Gastrocnemius medialis (tissue), 4 donors: ENCODE results near the gene OXNAD1. TPM values are rescaled to one million over a fixed set of nuclear protein-coding genes. Genes with fewer than 3 reads are reported as not detected.

Experiments
- ATAC-seq, 2 donors: fragments of 150-250 bp; one replicate each; pipeline ENCODE4 v1.9.1; 2016
- DNase-seq, 2 donors: peaks; one replicate each; pipeline ENCODE4 v3.0.0-alpha.2; 2019
- H3K27ac ChIP-seq, 4 donors: fragments of 200-600 bp; sonication (generic); 1 replicate in 1 of 4; 2 replicates in 3 of 4; pipeline ENCODE4 v1.5.1; 2016 to 2018; ENCODE audit warnings: mild to moderate bottlenecking in 2 of 4, moderate library complexity in 1 of 4
- H3K27me3 ChIP-seq, 3 donors: fragments of 200-600 bp; sonication (generic) in 2 of 3; 1 replicate in 1 of 3; 2 replicates in 2 of 3; pipeline versions ENCODE4 v1.5.1 to v1.6.0; 2016 to 2019; ENCODE audit warnings: mild to moderate bottlenecking in 1 of 3, moderate library complexity in 1 of 3
- H3K36me3 ChIP-seq, 2 donors: fragments of 200-600 bp; sonication (generic) in 1 of 2; one replicate each; pipeline ENCODE4 v1.5.1; 2017 to 2018
- H3K4me1 ChIP-seq, 2 donors: fragments of 200-600 bp; sonication (generic) in 1 of 2; one replicate each; pipeline ENCODE4 v1.5.1; 2016 to 2017; ENCODE audit warnings: mild to moderate bottlenecking in 2 of 2
- H3K4me3 ChIP-seq, 4 donors: fragments of 200-600 bp; sonication (generic) in 3 of 4; 1 replicate in 1 of 4; 2 replicates in 3 of 4; pipeline ENCODE4 v1.5.1; 2016 to 2019; ENCODE audit warnings: mild to moderate bottlenecking in 2 of 4
- H3K9me3 ChIP-seq, 3 donors: fragments of 200-600 bp; sonication (generic) in 2 of 3; 1 replicate in 1 of 3; 2 replicates in 2 of 3; pipeline ENCODE4 v1.5.1; 2016 to 2019
- CTCF ChIP-seq, 5 experiments: fragments of 450-650 bp in 3 of 5; fragments of 200-600 bp in 2 of 5; sonication (generic) in 2 of 5; IDR thresholded peaks in 4 of 5; conservative IDR thresholded peaks in 1 of 5; 1 replicate in 4 of 5; 2 replicates in 1 of 5; pipeline ENCODE4 v1.5.1; 2016 to 2019; ENCODE audit warnings: antibody characterized with exemption in 5 of 5, mild to moderate bottlenecking in 3 of 5, moderate library complexity in 3 of 5
- POLR2A ChIP-seq, 2 donors: fragments of 450-650 bp; IDR thresholded peaks; one replicate each; pipeline ENCODE4 v1.6.1; 2017; ENCODE audit warnings: antibody characterized with exemption in 2 of 2, mild to moderate bottlenecking in 2 of 2, moderate library complexity in 2 of 2
- in situ Hi-C, 4 donors: fragments of 200-750 bp; cut with MboI; loops; one replicate each; pipeline versions ENCODE4 v1.15.0 to v1.8.0; 2017; ENCODE audit warnings: low sequenced_read_pairs in 4 of 4
- intact Hi-C: fragments of 100-400 bp; cut with DNase I; formaldehyde crosslinking; loops from one replicate; pipeline ENCODE4 v1.15.1; 2023; ENCODE audit warnings: low total_unique reads
- total RNA-seq, 4 donors: library from RNA; depleted of rRNA; stranded (reverse); fragments of >200 nt; gene quantifications; one replicate each; pipeline versions ENCODE4 v1.1.0 to v1.2.3, GENCODE V29; 2016

Gene OXNAD1
- total RNA-seq, 4 donors from 2014 or later, result 12.3 to 28.6 (median 17.1) TPM

GRCh38 chr3:16255326-16255725 lies 9.7 kb upstream of the OXNAD1 start:
- in situ Hi-C loops, result loop anchor here in 1 of 4 donors (25.0 kb wide), 1 partner anchor 643 kb away; the partner anchor contains the start of genes BTD and HACL1
- TF ChIP-seq POLR2A (IDR thresholded peaks at IDR 0.05), result no peak
- no peak for TF ChIP-seq CTCF (IDR thresholded peaks at IDR 0.05 in 4 of 5, conservative IDR thresholded peaks at IDR 0.05 in 1 of 5)
- no peak for ATAC-seq

GRCh38 chr3:16255726-16256125 lies 9.3 kb upstream of the OXNAD1 start:
- Histone ChIP-seq H3K4me1 (peaks cover 49 to 54% of the 10 kb centered on the region in 2 donors), H3K27me3 (no peaks in the 10 kb centered on the region), H3K27ac (peak overlapping the region in 2 of 4 donors; percentile 69 to 89), H3K9me3 (no peaks in the 10 kb centered on the region), H3K4me3 (no peak overlapping the region), H3K36me3 (peaks cover 0 to 13% of the 10 kb centered on the region in 2 donors)
- no peak for ATAC-seq
- in situ Hi-C loops (loop anchor here in 1 of 4 donors (25.0 kb wide), 1 partner anchor 643 kb away; the partner anchor contains the start of genes BTD and HACL1), intact Hi-C loops (no loop called here)
- no peak for DNase-seq
- TF ChIP-seq POLR2A (IDR thresholded peaks at IDR 0.05) (no peak), CTCF (IDR thresholded peaks at IDR 0.05 in 4 of 5, conservative IDR thresholded peaks at IDR 0.05 in 1 of 5) (no peak)

More at GRCh38 chr3:16255326-16255725, 9.7 kb upstream of the OXNAD1 start:
- no peaks in the 10 kb centered on the region for H3K27me3 ChIP-seq
- intact Hi-C loops, result no loop called here
- H3K27ac ChIP-seq, result peak overlapping the region; percentile 41 to 89 (median 72)
- no peak overlapping the region for H3K4me3 ChIP-seq
- H3K4me1 ChIP-seq, result peaks cover 49 to 54% of the 10 kb centered on the region in 2 donors
- no peaks in the 10 kb centered on the region for H3K9me3 ChIP-seq
- H3K36me3 ChIP-seq, result peaks cover 0 to 13% of the 10 kb centered on the region in 2 donors
- no peak for DNase-seq

- H3K9me3 ChIP-seq, result no peaks in the 10 kb centered on the region
- peaks cover 49 to 51% of the 10 kb centered on the region in 2 donors for H3K4me1 ChIP-seq
- peak overlapping the region in 3 of 4 donors; percentile 62 to 85 (median 75) for H3K27ac ChIP-seq
- no peak overlapping the region for H3K4me3 ChIP-seq
- H3K36me3 ChIP-seq, result peaks cover 0 to 13% of the 10 kb centered on the region in 2 donors
- H3K27me3 ChIP-seq, result no peaks in the 10 kb centered on the region
- ATAC-seq, result peak in 1 of 2 donors; percentile 61
- no peak for DNase-seq
- no peak for TF ChIP-seq POLR2A (IDR thresholded peaks at IDR 0.05)
- in situ Hi-C loops, result loop anchor here in 1 of 4 donors (25.0 kb wide), 1 partner anchor 645 kb away; the partner anchor contains the start of genes BTD and HACL1
- intact Hi-C loops, result no loop called here
Measured at GRCh38 chr3:16257309-16257708, 7.7 kb upstream of the OXNAD1 start.

GRCh38 chr3:16258177-16258576 lies 6.8 kb upstream of the OXNAD1 start:
- Histone ChIP-seq H3K4me3 (no peak overlapping the region), H3K27ac (peak overlapping the region; percentile 39 to 85 (median 68)), H3K27me3 (no peaks in the 10 kb centered on the region), H3K4me1 (peaks cover 44% of the 10 kb centered on the region in 2 donors), H3K9me3 (no peaks in the 10 kb centered on the region), H3K36me3 (peaks cover 0 to 13% of the 10 kb centered on the region in 2 donors)
- TF ChIP-seq CTCF (IDR thresholded peaks at IDR 0.05 in 4 of 5, conservative IDR thresholded peaks at IDR 0.05 in 1 of 5), result no peak
- TF ChIP-seq POLR2A (IDR thresholded peaks at IDR 0.05), result no peak
- in situ Hi-C loops (loop anchor here in 1 of 4 donors (25.0 kb wide), 1 partner anchor 646 kb away; the partner anchor contains the start of genes BTD and HACL1), intact Hi-C loops (no loop called here)
- ATAC-seq (peak in 1 of 2 donors; percentile 71), DNase-seq (no peak)

GRCh38 chr3:16258866-16259265 lies 6.1 kb upstream of the OXNAD1 start:
- peaks cover 0 to 13% of the 10 kb centered on the region in 2 donors for H3K36me3 ChIP-seq
- peaks cover 43 to 45% of the 10 kb centered on the region in 2 donors for H3K4me1 ChIP-seq
- DNase-seq (no peak), ATAC-seq (no peak)
- TF ChIP-seq POLR2A (IDR thresholded peaks at IDR 0.05), result no peak
- TF ChIP-seq CTCF (IDR thresholded peaks at IDR 0.05 in 4 of 5, conservative IDR thresholded peaks at IDR 0.05 in 1 of 5), result no peak
- H3K27me3 ChIP-seq, result no peaks in the 10 kb centered on the region
- peak overlapping the region; percentile 39 to 85 (median 68) for H3K27ac ChIP-seq
- no peaks in the 10 kb centered on the region for H3K9me3 ChIP-seq
- in situ Hi-C loops (loop anchor here in 1 of 4 donors (25.0 kb wide), 1 partner anchor 647 kb away; the partner anchor contains the start of genes BTD and HACL1), intact Hi-C loops (no loop called here)
- H3K4me3 ChIP-seq, result no peak overlapping the region
